A549 (cell line): Measurements from ENCODE around the gene DOCK9.
"Not testable (repeated sequence)": the region's sequence is repeated elsewhere in the genome, so short reads cannot be mapped to it uniquely, and the experiment has no call there.

Source experiments
- CTCF ChIP-seq: fragments of >200 bp; sonication (Bioruptor Twin); formaldehyde crosslinking; IDR thresholded peaks from 3 replicates; pipeline ENCODE4 v1.5.1; 2016
- E2F6 ChIP-seq: IDR thresholded peaks from 2 replicates; pipeline ENCODE4 v1.6.1; 2012; ENCODE audit warnings: low read depth, borderline replicate concordance
- EP300 ChIP-seq, 2 experiments: fragments of >200 bp; sonication (Bioruptor Twin); formaldehyde crosslinking; IDR thresholded peaks; 2 replicates in 1 of 2; 3 replicates in 1 of 2; pipeline ENCODE4 v1.6.1; 2016 to 2017
- FOSL2 ChIP-seq, 2 experiments: fragments of 450-650 bp in 1 of 2; fragments of >200 bp in 1 of 2; sonication (Bioruptor Twin) in 1 of 2; formaldehyde crosslinking; IDR thresholded peaks; 2 replicates each; pipeline versions ENCODE4 v1.5.0 to v1.6.1; 2016 to 2020; ENCODE audit warnings: mild to moderate bottlenecking in 1 of 2, moderate library complexity in 1 of 2
- JUNB ChIP-seq: fragments of >200 bp; sonication (Bioruptor Twin); formaldehyde crosslinking; IDR thresholded peaks from 2 replicates; pipeline ENCODE4 v1.6.1; 2016
- NFE2L2 ChIP-seq: fragments of 150-350 bp; conservative IDR thresholded peaks from 2 replicates; pipeline ENCODE4 v1.6.1; 2014; ENCODE audit warnings: low read length
- POLR2AphosphoS2 ChIP-seq: conservative IDR thresholded peaks from 2 replicates; pipeline ENCODE4 v1.6.1; 2012; ENCODE audit warnings: low read length, improper control_type of control experiment, inconsistent platforms
- RAD21 ChIP-seq, 2 experiments: fragments of >200 bp in 1 of 2; sonication (Bioruptor Twin) in 1 of 2; formaldehyde crosslinking in 1 of 2; IDR thresholded peaks in 1 of 2; conservative IDR thresholded peaks in 1 of 2; 2 replicates in 1 of 2; 3 replicates in 1 of 2; pipeline ENCODE4 v1.6.1; 2012 to 2018; ENCODE audit warnings: inconsistent platforms in 1 of 2
- RFX5 ChIP-seq: fragments of 450-650 bp; IDR thresholded peaks from 2 replicates; pipeline ENCODE4 v1.7.1; 2014; ENCODE audit warnings: antibody characterized with exemption, mild to moderate bottlenecking, moderate library complexity
- SMC3 ChIP-seq: fragments of >200 bp; sonication (Bioruptor Twin); formaldehyde crosslinking; IDR thresholded peaks from 3 replicates; pipeline ENCODE4 v1.6.1; 2018; ENCODE audit warnings: inconsistent platforms

GRCh38 chr13:98894814-98895213 lies 83.0 kb downstream of the DOCK9 start:
- TF ChIP-seq SMC3; RFX5; CTCF; RAD21 (conservative IDR thresholded peaks at IDR 0.05 in 1 of 2, IDR thresholded peaks at IDR 0.05 in 1 of 2); FOSL2 (IDR thresholded peaks at IDR 0.05); FOSL2 (CRISPR knock-in tag; IDR thresholded peaks at IDR 0.05); NFE2L2; E2F6; JUNB; EP300 (IDR thresholded peaks at IDR 0.05); POLR2AphosphoS2: not testable (repeated sequence)
